Activated CD8-positive, alpha-beta memory T cell treated with anti-CD3 and anti-CD28 coated beads for 4 hours (primary cell): Measurements from ENCODE around the gene VAC14.
"Not testable (repeated sequence)": the region's sequence is repeated elsewhere in the genome, so short reads cannot be mapped to it uniquely, and the experiment has no call there.

Experiments used
- DNase-seq, 2 donors: peaks; one replicate each; pipeline ENCODE4 v3.0.0-alpha.2; 2020; ENCODE audit warnings: low read depth in 2 of 2

Gene VAC14

GRCh38 chr16:70681382-70682238, 119.3 kb downstream of the VAC14 start:
- DNase-seq = no peak

GRCh38 chr16:70680495-70681381, 120.2 kb downstream of the VAC14 start:
- DNase-seq = no peak

- no peak for DNase-seq
Observed at GRCh38 chr16:70679671-70680494, 121.1 kb downstream of the VAC14 start.

GRCh38 chr16:70678898-70679670, 121.9 kb downstream of the VAC14 start:
- DNase-seq = no peak

- no peak for DNase-seq
Observed at GRCh38 chr16:70678121-70678897, 122.6 kb downstream of the VAC14 start.

GRCh38 chr16:70677499-70678120, 123.3 kb downstream of the VAC14 start:
- no peak for DNase-seq

- DNase-seq = no peak
Observed at GRCh38 chr16:70676675-70677498, 124.1 kb downstream of the VAC14 start.

GRCh38 chr16:70675851-70676513, 125.0 kb downstream of the VAC14 start:
- no peak for DNase-seq

GRCh38 chr16:70674221-70675014, 126.5 kb downstream of the VAC14 start:
- no peak for DNase-seq

- not testable (repeated sequence) for DNase-seq
Observed at GRCh38 chr16:70670938-70671337, 130.0 kb downstream of the VAC14 start.

GRCh38 chr16:70670175-70670574, 130.8 kb downstream of the VAC14 start:
- DNase-seq = no peak

- DNase-seq = no peak
Observed at GRCh38 chr16:70665806-70666735, 134.9 kb downstream of the VAC14 start.

- no peak for DNase-seq
Observed at GRCh38 chr16:70665113-70665694, 135.8 kb downstream of the VAC14 start.

- no peak for DNase-seq
Observed at GRCh38 chr16:70664325-70665112, 136.4 kb downstream of the VAC14 start.
